Activated naive CD8-positive, alpha-beta T cell (primary cell): ENCODE measurements around the gene OR6B2.

Experiments
- H3K27ac Mint-ChIP-seq: one replicate; pipeline ENCODE4 v1.8.0; 2021; ENCODE audit warnings: mixed read lengths
- H3K27me3 Mint-ChIP-seq: one replicate; pipeline ENCODE4 v1.8.0; 2021; ENCODE audit warnings: mixed read lengths
- H3K36me3 Mint-ChIP-seq: one replicate; pipeline ENCODE4 v1.8.0; 2021; ENCODE audit warnings: mixed read lengths
- H3K4me1 Mint-ChIP-seq: one replicate; pipeline ENCODE4 v1.8.0; 2021; ENCODE audit warnings: low read depth, mixed read lengths
- H3K4me3 Mint-ChIP-seq: one replicate; pipeline ENCODE4 v1.8.0; 2021; ENCODE audit warnings: mild to moderate bottlenecking, mixed read lengths
- H3K9me3 Mint-ChIP-seq: one replicate; pipeline ENCODE4 v1.8.0; 2021; ENCODE audit warnings: low read depth, mixed read lengths

The OR6B2 gene

GRCh38 chr2:240014327-240014726, 15.9 kb downstream of the OR6B2 start:
- H3K36me3 Mint-ChIP-seq = peaks cover 20% of the 10 kb centered on the region
- H3K4me1 Mint-ChIP-seq = peaks cover 4% of the 10 kb centered on the region
- no peak overlapping the region for H3K4me3 Mint-ChIP-seq
- no peak overlapping the region for H3K27ac Mint-ChIP-seq
- H3K27me3 Mint-ChIP-seq = no peaks in the 10 kb centered on the region
- H3K9me3 Mint-ChIP-seq = no peaks in the 10 kb centered on the region

GRCh38 chr2:240013343-240013742, 16.9 kb downstream of the OR6B2 start:
- no peaks in the 10 kb centered on the region for H3K27me3 Mint-ChIP-seq
- peaks cover 19% of the 10 kb centered on the region for H3K36me3 Mint-ChIP-seq
- no peak overlapping the region for H3K27ac Mint-ChIP-seq
- H3K4me1 Mint-ChIP-seq = peaks cover 4% of the 10 kb centered on the region
- H3K9me3 Mint-ChIP-seq = no peaks in the 10 kb centered on the region
- H3K4me3 Mint-ChIP-seq = no peak overlapping the region

- H3K4me1 Mint-ChIP-seq = no peaks in the 10 kb centered on the region
- no peaks in the 10 kb centered on the region for H3K27me3 Mint-ChIP-seq
- no peak overlapping the region for H3K4me3 Mint-ChIP-seq
- H3K36me3 Mint-ChIP-seq = peaks cover under 1% of the 10 kb centered on the region
- no peak overlapping the region for H3K27ac Mint-ChIP-seq
- H3K9me3 Mint-ChIP-seq = no peaks in the 10 kb centered on the region
Observed at GRCh38 chr2:240002983-240003382, 27.2 kb downstream of the OR6B2 start.

GRCh38 chr2:240000671-240001070, 29.6 kb downstream of the OR6B2 start:
- H3K27ac Mint-ChIP-seq = no peak overlapping the region
- H3K4me3 Mint-ChIP-seq = no peak overlapping the region
- no peaks in the 10 kb centered on the region for H3K4me1 Mint-ChIP-seq
- peaks cover 3% of the 10 kb centered on the region for H3K36me3 Mint-ChIP-seq
- H3K27me3 Mint-ChIP-seq = no peaks in the 10 kb centered on the region
- H3K9me3 Mint-ChIP-seq = no peaks in the 10 kb centered on the region

GRCh38 chr2:239997686-239998409, 32.4 kb downstream of the OR6B2 start:
- Mint-ChIP-seq H3K4me3 (no peak overlapping the region), H3K27ac (no peak overlapping the region), H3K36me3 (peaks cover 3% of the 10 kb centered on the region), H3K9me3 (no peaks in the 10 kb centered on the region), H3K27me3 (no peaks in the 10 kb centered on the region), H3K4me1 (peaks cover 2% of the 10 kb centered on the region)

- no peak overlapping the region for H3K4me3 Mint-ChIP-seq
- peaks cover 5% of the 10 kb centered on the region for H3K36me3 Mint-ChIP-seq
- no peaks in the 10 kb centered on the region for H3K27me3 Mint-ChIP-seq
- H3K4me1 Mint-ChIP-seq = peaks cover 5% of the 10 kb centered on the region
- no peaks in the 10 kb centered on the region for H3K9me3 Mint-ChIP-seq
- no peak overlapping the region for H3K27ac Mint-ChIP-seq
Observed at GRCh38 chr2:239994086-239994485, 36.1 kb downstream of the OR6B2 start.

- Mint-ChIP-seq H3K9me3 (no peaks in the 10 kb centered on the region), H3K27ac (no peak overlapping the region), H3K4me1 (peaks cover 5% of the 10 kb centered on the region), H3K36me3 (peaks cover 12% of the 10 kb centered on the region), H3K27me3 (no peaks in the 10 kb centered on the region), H3K4me3 (no peak overlapping the region)
Observed at GRCh38 chr2:239993291-239993690, 36.9 kb downstream of the OR6B2 start.

GRCh38 chr2:239991689-239992314, 38.4 kb downstream of the OR6B2 start:
- Mint-ChIP-seq H3K27ac (no peak overlapping the region), H3K27me3 (no peaks in the 10 kb centered on the region), H3K36me3 (peaks cover 14% of the 10 kb centered on the region), H3K9me3 (no peaks in the 10 kb centered on the region), H3K4me3 (no peak overlapping the region), H3K4me1 (peaks cover 5% of the 10 kb centered on the region)

- Mint-ChIP-seq H3K27me3 (no peaks in the 10 kb centered on the region), H3K9me3 (no peaks in the 10 kb centered on the region), H3K4me1 (peaks cover 5% of the 10 kb centered on the region), H3K27ac (no peak overlapping the region), H3K36me3 (peaks cover 13% of the 10 kb centered on the region), H3K4me3 (no peak overlapping the region)
Observed at GRCh38 chr2:239990966-239991365, 39.3 kb downstream of the OR6B2 start.

- Mint-ChIP-seq H3K4me1 (peaks cover 9% of the 10 kb centered on the region), H3K9me3 (no peaks in the 10 kb centered on the region), H3K27me3 (no peaks in the 10 kb centered on the region), H3K27ac (no peak overlapping the region), H3K4me3 (no peak overlapping the region), H3K36me3 (peaks cover 19% of the 10 kb centered on the region)
Observed at GRCh38 chr2:239985356-239985755, 44.9 kb downstream of the OR6B2 start.

GRCh38 chr2:239984421-239985194, 45.6 kb downstream of the OR6B2 start:
- no peaks in the 10 kb centered on the region for H3K9me3 Mint-ChIP-seq
- peaks cover 9% of the 10 kb centered on the region for H3K4me1 Mint-ChIP-seq
- peaks cover 19% of the 10 kb centered on the region for H3K36me3 Mint-ChIP-seq
- no peak overlapping the region for H3K27ac Mint-ChIP-seq
- no peak overlapping the region for H3K4me3 Mint-ChIP-seq
- no peaks in the 10 kb centered on the region for H3K27me3 Mint-ChIP-seq

GRCh38 chr2:239983004-239983778, 47.0 kb downstream of the OR6B2 start:
- no peaks in the 10 kb centered on the region for H3K9me3 Mint-ChIP-seq
- H3K27ac Mint-ChIP-seq = no peak overlapping the region
- no peaks in the 10 kb centered on the region for H3K27me3 Mint-ChIP-seq
- H3K4me3 Mint-ChIP-seq = no peak overlapping the region
- H3K4me1 Mint-ChIP-seq = peaks cover 9% of the 10 kb centered on the region
- H3K36me3 Mint-ChIP-seq = peaks cover 11% of the 10 kb centered on the region
